SU-DHL-6 (cell line): ENCODE data around the gene FNDC4.

Experiments
- EZH2phosphoT487 ChIP-seq: fragments of 200-600 bp; sonication (generic), shearing (Covaris generic); conservative IDR thresholded peaks from 2 replicates; pipeline ENCODE4 v1.6.1; 2018; ENCODE audit warnings: mild to moderate bottlenecking, antibody characterized with exemption, low read length, moderate library complexity, mixed read lengths
- TF ChIP-seq, protein P1 (sequence below): fragments of 200-600 bp; sonication (generic); IDR thresholded peaks from one replicate; pipeline ENCODE4 v1.5.1; 2017; ENCODE audit warnings: antibody characterized with exemption, mild to moderate bottlenecking, low read length, moderate library complexity; ENCODE audit not compliant: insufficient read depth, poor library complexity, severe bottlenecking

DNA sequence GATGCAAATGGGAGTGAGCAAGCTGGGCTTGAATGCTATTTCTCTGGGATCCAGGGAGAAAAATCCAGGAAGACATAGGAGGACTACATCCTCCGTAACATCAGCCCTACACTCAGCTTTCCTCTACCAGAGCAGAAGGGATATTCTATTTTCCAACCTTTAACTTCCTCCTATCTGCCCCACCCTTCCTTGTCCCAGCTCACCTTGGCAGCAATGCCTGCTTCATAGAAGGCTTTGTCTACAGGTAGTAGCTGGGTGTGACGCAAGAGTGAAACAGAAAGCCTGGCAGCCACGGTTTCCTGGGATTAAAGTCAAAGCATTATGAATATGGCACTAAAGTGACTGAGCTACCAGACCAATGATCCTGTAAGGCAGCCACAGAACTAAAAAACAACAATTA lies 48.9 kb downstream of the FNDC4 start:
- no peak for TF ChIP-seq EZH2phosphoT487
- TF ChIP-seq, protein P1, sequence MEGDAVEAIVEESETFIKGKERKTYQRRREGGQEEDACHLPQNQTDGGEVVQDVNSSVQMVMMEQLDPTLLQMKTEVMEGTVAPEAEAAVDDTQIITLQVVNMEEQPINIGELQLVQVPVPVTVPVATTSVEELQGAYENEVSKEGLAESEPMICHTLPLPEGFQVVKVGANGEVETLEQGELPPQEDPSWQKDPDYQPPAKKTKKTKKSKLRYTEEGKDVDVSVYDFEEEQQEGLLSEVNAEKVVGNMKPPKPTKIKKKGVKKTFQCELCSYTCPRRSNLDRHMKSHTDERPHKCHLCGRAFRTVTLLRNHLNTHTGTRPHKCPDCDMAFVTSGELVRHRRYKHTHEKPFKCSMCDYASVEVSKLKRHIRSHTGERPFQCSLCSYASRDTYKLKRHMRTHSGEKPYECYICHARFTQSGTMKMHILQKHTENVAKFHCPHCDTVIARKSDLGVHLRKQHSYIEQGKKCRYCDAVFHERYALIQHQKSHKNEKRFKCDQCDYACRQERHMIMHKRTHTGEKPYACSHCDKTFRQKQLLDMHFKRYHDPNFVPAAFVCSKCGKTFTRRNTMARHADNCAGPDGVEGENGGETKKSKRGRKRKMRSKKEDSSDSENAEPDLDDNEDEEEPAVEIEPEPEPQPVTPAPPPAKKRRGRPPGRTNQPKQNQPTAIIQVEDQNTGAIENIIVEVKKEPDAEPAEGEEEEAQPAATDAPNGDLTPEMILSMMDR: no peak
